Gastrocnemius medialis (tissue), 4 donors: ENCODE data around the gene DNMT1.

Experiments
- CTCF ChIP-seq, 5 experiments: fragments of 450-650 bp in 3 of 5; fragments of 200-600 bp in 2 of 5; sonication (generic) in 2 of 5; IDR thresholded peaks in 4 of 5; conservative IDR thresholded peaks in 1 of 5; 1 replicate in 4 of 5; 2 replicates in 1 of 5; pipeline ENCODE4 v1.5.1; 2016 to 2019; ENCODE audit warnings: antibody characterized with exemption in 5 of 5, mild to moderate bottlenecking in 3 of 5, moderate library complexity in 3 of 5
- POLR2A ChIP-seq, 2 donors: fragments of 450-650 bp; IDR thresholded peaks; one replicate each; pipeline ENCODE4 v1.6.1; 2017; ENCODE audit warnings: antibody characterized with exemption in 2 of 2, mild to moderate bottlenecking in 2 of 2, moderate library complexity in 2 of 2

GRCh38 chr19:10195199-10195519, 406 bp upstream of the DNMT1 start:
- TF ChIP-seq CTCF (IDR thresholded peaks at IDR 0.05 in 4 of 5, conservative IDR thresholded peaks at IDR 0.05 in 1 of 5) = no peak
- no peak for TF ChIP-seq POLR2A (IDR thresholded peaks at IDR 0.05)
